COLO668 (cell line): Measurements from ENCODE around the gene EPHA2.

Experiments used
- DNase-seq: peaks from one replicate; lab custom pipeline; 2025; ENCODE audit not compliant: unreplicated experiment; lab: John Stamatoyannopoulos, UW

Gene EPHA2

DNA sequence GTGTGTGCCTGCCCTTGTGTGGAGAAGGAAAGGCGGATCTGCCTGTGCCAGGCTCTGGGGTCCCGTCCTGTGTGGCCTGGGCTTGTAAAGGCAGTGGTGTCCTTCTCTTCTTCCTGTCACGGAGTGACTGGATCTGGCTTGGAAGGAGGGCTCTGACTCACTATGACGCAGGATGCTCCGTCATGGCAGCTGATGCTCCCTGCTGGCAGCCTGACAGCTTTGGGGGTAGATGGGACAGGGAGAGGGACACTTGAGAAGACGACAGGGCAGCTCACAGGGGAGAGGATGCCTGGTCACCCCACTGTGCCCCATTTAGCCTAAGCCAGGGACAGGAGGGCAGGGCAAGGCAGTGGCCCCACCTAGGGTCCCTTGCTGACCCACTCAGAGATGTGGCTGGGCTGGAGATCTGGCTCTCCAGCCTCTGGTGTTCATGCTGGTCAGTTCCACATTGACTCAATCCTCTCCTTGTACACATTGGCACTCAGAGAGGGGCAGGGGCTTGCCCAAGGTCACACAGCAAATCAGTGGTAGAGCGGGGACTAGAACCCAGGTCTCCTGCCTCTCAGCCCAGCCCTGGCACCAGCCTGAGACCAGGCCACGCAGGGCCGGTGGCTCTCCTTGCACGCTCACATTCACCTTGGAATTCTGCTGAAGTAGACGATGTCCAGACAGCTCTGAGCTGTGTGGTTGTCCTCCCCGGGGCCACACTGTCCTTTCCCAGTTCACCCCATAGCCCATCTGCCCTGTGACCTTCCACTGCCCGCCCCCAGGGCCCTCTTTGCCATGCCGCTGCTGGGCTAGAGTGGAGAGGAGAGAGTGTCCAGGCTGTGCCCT, 79.6 kb downstream of the EPHA2 start:
- DNase-seq = peak; percentile 34

DNA sequence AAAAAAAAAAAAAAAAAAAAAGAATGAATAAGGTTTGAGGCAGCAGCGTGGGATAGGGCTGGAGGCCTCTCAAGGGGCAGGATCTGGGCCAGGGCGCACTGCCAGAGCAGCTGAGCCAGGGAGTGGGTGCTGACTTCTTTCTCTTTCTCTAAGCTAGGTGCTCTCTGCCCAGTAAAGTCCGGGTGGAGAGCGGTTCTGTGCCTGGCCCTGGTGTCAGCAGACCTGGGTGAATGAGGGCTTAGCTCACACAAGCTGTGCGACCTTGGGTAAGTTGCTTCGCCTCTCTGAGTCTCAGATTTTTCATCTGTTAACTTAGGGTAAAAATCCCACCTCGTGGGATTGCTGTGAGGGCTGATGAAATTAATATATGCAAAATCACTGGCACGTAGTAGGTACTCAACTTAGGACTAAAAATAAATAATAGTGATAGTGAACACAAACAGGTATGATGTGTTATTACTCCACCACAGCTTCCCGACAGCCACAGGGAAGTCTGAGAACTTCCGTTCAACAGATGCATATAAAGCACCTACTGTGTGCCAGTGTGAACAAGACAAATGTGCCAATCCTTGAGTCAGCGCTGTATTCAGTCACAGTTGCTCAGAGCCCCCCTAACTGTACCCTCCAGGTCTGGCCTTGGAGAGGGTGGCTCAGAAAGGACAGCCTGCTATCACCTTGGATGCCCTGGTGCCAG, 80.4 kb downstream of the EPHA2 start:
- DNase-seq = no peak
